GM12873 (cell line): ENCODE results near the gene ABHD11.

ENCODE experiments used
- CTCF ChIP-seq: IDR thresholded peaks from 2 replicates; pipeline ENCODE4 v1.5.1; 2012; ENCODE audit warnings: low read depth, mild to moderate bottlenecking, moderate library complexity, low read length, control low read depth; ENCODE audit not compliant: insufficient read depth; ENCODE audit errors: missing control alignments

ABHD11 gene

GRCh38 chr7:73770860-73771670 lies 32.5 kb upstream of the ABHD11 start:
- TF ChIP-seq CTCF: no peak

GRCh38 chr7:73770002-73770859 lies 31.6 kb upstream of the ABHD11 start, which contains the start of gene CLDN3:
Gene CLDN3 (minus strand): TSS chr7:73770270. CDS start chr7:73770049, 221 bp downstream.
- TF ChIP-seq CTCF: no peak

- TF ChIP-seq CTCF: no peak
Measured at GRCh38 chr7:73769481-73770001, 30.9 kb upstream of the ABHD11 start.

GRCh38 chr7:73768641-73769480 lies 30.3 kb upstream of the ABHD11 start:
- TF ChIP-seq CTCF: no peak

GRCh38 chr7:73766556-73767229 lies 28.1 kb upstream of the ABHD11 start:
- TF ChIP-seq CTCF: no peak

- no peak for TF ChIP-seq CTCF
Measured at GRCh38 chr7:73762659-73762999, 24.0 kb upstream of the ABHD11 start.
